ENCODE measurements around the gene MYL2.

Gene MYL2

DNA sequence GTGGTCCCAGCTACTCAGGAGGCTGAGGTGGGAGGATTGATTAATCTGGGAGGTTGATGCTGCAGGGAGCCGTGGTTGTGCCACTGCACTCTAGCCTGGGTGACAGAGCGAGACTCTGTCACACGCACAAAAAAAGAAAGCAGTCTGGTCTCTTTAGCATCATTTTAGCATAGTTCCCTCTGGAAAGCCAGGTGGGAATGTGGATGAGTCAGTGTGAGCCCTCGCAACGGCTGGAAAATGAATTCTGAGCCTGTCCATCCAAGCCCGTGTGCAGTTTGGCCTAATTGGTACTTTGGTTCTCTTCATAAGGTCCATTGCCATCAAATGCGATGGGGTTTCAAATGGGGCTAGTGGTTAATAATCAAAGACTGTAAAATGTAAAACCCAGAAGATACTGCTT, 2.4 kb downstream of the MYL2 start:
- H3K27ac ChIP-seq = no peak overlapping the region
- TF ChIP-seq CTCF (IDR thresholded peaks at IDR 0.05) (no peak), ZFX (IDR thresholded peaks at IDR 0.05; ENCODE audit: borderline replicate concordance) (no peak)

DNA sequence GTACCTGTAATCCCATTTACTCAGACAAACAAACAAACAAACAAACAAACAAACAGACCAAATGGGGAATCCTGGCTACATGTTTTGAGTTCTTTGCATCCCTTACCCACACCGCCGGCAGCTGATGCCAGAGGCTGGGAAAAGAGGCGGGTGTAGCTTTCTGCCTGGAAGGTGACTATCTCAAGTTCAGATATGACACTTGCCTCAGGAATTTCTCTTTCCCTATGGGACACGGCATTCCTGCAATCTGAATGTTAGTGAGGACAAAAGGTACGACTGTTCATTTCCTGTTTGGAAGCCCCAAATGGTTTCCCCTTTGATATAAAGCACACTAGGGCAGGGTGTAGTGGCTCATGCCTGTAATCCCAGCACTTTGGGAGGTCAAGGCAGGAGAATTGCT, 2.9 kb downstream of the MYL2 start:
- no peak overlapping the region for H3K27ac ChIP-seq
- TF ChIP-seq ZFX (IDR thresholded peaks at IDR 0.05; ENCODE audit: borderline replicate concordance) (no peak), CTCF (IDR thresholded peaks at IDR 0.05) (no peak)

- H3K27ac ChIP-seq = no peak overlapping the region
- TF ChIP-seq CTCF (IDR thresholded peaks at IDR 0.05) (no peak), ZFX (IDR thresholded peaks at IDR 0.05; ENCODE audit: borderline replicate concordance) (no peak)
Observed at GRCh38 chr12:110916295-110916875, 4.0 kb downstream of the MYL2 start.

- H3K27ac ChIP-seq = no peak overlapping the region
Observed at GRCh38 chr12:110913119-110914056, 7.0 kb downstream of the MYL2 start.

GRCh38 chr12:110912263-110912662, 8.1 kb downstream of the MYL2 start:
- H3K27ac ChIP-seq = no peak overlapping the region
- TF ChIP-seq CTCF (IDR thresholded peaks at IDR 0.05) = no peak
- no peak for TF ChIP-seq ZFX (IDR thresholded peaks at IDR 0.05; ENCODE audit: borderline replicate concordance)

More at GRCh38 chr12:110913119-110914056, 7.0 kb downstream of the MYL2 start:
- TF ChIP-seq ZFX (IDR thresholded peaks at IDR 0.05; ENCODE audit: borderline replicate concordance) = no peak
- TF ChIP-seq CTCF (IDR thresholded peaks at IDR 0.05) = no peak

- TF ChIP-seq ZFX (IDR thresholded peaks at IDR 0.05; ENCODE audit: borderline replicate concordance) (no peak), CTCF (IDR thresholded peaks at IDR 0.05) (no peak)
- no peak overlapping the region for H3K27ac ChIP-seq
Observed at GRCh38 chr12:110908377-110909152, 11.8 kb downstream of the MYL2 start.

Data from 22Rv1 (cell line).